WERI-Rb-1 (cell line): Measurements from ENCODE around the gene ZFAND2B.
A peak's percentile ranks its signal among the peaks of the same experiment; 100 is the strongest.

Experiments
- DNase-seq: peaks from one replicate; pipeline ENCODE4 v3.0.0-alpha.2; 2020
- H3K27ac ChIP-seq: fragments of 250-450 bp; sonication (Bioruptor Pico); 2 replicates; pipeline ENCODE4 v1.5.1; 2020; ENCODE audit warnings: mild to moderate bottlenecking, moderate library complexity
- H3K27me3 ChIP-seq: fragments of 250-450 bp; sonication (Bioruptor Pico); 2 replicates; pipeline ENCODE4 v1.5.1; 2021; ENCODE audit warnings: mild to moderate bottlenecking, low read depth, moderate library complexity; ENCODE audit not compliant: insufficient read depth, severe bottlenecking
- H3K36me3 ChIP-seq: fragments of 250-450 bp; sonication (Bioruptor Pico); 2 replicates; pipeline ENCODE4 v1.5.1; 2020; ENCODE audit warnings: mild to moderate bottlenecking, moderate library complexity
- H3K4me3 ChIP-seq: 2 replicates; pipeline ENCODE4 v1.5.1; 2011; ENCODE audit warnings: low read depth, mild to moderate bottlenecking, control low read depth, low read length
- H3K9me3 ChIP-seq: fragments of 250-450 bp; sonication (Bioruptor Pico); 2 replicates; pipeline ENCODE4 v1.5.1; 2021; ENCODE audit warnings: mild to moderate bottlenecking, moderate library complexity; ENCODE audit not compliant: severe bottlenecking
- CTCF ChIP-seq: IDR thresholded peaks from 2 replicates; pipeline ENCODE4 v1.5.1; 2011; ENCODE audit warnings: low read depth, mild to moderate bottlenecking, control low read depth, inconsistent platforms, low read length

ZFAND2B gene, protein sequence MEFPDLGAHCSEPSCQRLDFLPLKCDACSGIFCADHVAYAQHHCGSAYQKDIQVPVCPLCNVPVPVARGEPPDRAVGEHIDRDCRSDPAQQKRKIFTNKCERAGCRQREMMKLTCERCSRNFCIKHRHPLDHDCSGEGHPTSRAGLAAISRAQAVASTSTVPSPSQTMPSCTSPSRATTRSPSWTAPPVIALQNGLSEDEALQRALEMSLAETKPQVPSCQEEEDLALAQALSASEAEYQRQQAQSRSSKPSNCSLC

DNA sequence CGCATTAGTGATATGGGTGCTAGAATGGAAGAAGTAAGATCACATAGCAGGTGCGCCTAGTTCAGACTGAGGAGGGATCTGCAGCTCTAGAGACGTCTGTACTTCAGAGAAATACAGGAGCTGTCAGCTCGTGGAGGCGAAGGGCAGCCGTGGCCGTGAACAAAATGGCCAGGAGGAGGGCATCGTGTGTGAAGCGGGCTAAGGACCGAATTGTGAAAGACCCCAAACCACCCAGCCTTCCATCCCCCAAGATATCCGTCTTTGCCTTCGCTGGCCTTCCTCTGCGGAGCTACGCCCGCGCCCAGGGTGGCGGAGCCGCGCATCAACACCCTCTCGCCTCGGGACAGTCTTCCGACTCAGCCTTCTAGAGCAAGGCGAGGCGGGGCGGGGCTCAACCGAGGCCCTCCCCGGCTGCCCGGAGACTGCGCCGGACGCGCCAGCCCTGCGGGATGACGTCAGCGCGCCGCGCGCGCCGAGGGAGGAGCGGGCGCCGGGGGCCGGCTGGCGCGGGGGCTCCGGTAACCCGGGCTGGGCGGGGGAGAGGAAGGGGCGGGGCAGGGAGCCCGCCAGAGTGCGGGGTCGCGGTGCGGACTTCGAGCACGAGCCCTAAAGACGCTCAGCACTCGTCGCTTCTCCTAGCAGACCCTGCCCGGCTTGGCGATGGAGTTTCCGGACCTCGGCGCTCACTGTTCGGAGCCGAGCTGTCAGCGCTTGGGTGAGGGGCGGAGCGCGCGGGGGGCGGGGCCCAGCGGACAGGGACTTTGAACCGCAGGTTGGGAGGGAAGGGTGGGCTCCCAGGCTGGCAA lies at the start of gene ZFAND2B:
ZFAND2B (plus strand) TSS at position 455 of the 806 bp plus-strand sequence; CDS start at position 661, 206 bp downstream.
- peak; percentile 94 for DNase-seq
- Histone ChIP-seq H3K27ac (peak within 1 kb of the TSS; percentile 87), H3K36me3 (peaks cover 40% of the 10 kb centered on the region), H3K27me3 (no peaks in the 10 kb centered on the region), H3K4me3 (peak within 1 kb of the TSS; percentile 62), H3K9me3 (no peaks in the 10 kb centered on the region)
- no peak for TF ChIP-seq CTCF

GRCh38 chr2:219157396-219157795 lies 49.2 kb upstream of the ZFAND2B start:
- peaks cover 28% of the 10 kb centered on the region for H3K36me3 ChIP-seq
- H3K27ac ChIP-seq = no peak overlapping the region
- TF ChIP-seq CTCF = no peak
- no peaks in the 10 kb centered on the region for H3K9me3 ChIP-seq
- no peak for DNase-seq
- H3K27me3 ChIP-seq = no peaks in the 10 kb centered on the region
- no peak overlapping the region for H3K4me3 ChIP-seq

DNA sequence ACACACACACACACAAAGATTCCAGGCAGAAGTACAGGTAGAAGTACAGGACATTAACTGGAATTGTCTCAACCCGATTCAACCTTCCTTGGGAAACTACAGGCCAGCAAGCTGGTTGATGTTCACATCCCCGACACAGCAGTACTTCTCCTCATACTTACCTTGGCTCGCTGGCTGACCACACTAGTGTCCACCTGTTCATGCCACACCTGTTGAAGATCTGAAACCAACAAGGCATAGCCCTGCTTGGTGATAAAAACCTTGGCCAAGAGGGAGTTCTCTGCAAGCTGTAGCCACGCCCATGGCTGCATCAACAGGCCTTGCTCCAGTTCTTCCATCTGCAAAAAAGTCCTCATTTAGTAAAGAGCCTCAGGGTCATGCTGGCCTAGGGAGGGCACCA lies 48.6 kb upstream of the ZFAND2B start:
- peaks cover 26% of the 10 kb centered on the region for H3K36me3 ChIP-seq

GRCh38 chr2:219158586-219158985 lies 48.0 kb upstream of the ZFAND2B start:
- H3K27me3 ChIP-seq = no peaks in the 10 kb centered on the region
- no peak overlapping the region for H3K27ac ChIP-seq
- no peak for TF ChIP-seq CTCF
- peaks cover 23% of the 10 kb centered on the region for H3K36me3 ChIP-seq
- no peak for DNase-seq
- H3K4me3 ChIP-seq = no peak overlapping the region
- H3K9me3 ChIP-seq = no peaks in the 10 kb centered on the region

More for the DNA sequence above, 48.6 kb upstream of the ZFAND2B start:
- no peak for TF ChIP-seq CTCF
- no peak overlapping the region for H3K4me3 ChIP-seq
- no peak for DNase-seq
- H3K27me3 ChIP-seq = no peaks in the 10 kb centered on the region
- H3K27ac ChIP-seq = no peak overlapping the region
- no peaks in the 10 kb centered on the region for H3K9me3 ChIP-seq

GRCh38 chr2:219159771-219160185 lies 46.8 kb upstream of the ZFAND2B start:
- Histone ChIP-seq H3K36me3 (peaks cover 20% of the 10 kb centered on the region), H3K9me3 (no peaks in the 10 kb centered on the region), H3K4me3 (peak overlapping the region; percentile 78), H3K27me3 (no peaks in the 10 kb centered on the region), H3K27ac (peak overlapping the region; percentile 94; the same call in 1 of the 2 replicates)
- no peak for TF ChIP-seq CTCF
- no peak for DNase-seq
